ENCODE data around the gene RPL19. TPM values are rescaled to one million over a fixed set of nuclear protein-coding genes. Genes with fewer than 3 reads are reported as not detected.
A peak's percentile ranks its signal among the peaks of the same experiment; 100 is the strongest.

RPL19 gene
- total and polyA plus RNA-seq, 3 donors from 2014 or later = 954 to 1,741 (median 1,719) TPM

DNA sequence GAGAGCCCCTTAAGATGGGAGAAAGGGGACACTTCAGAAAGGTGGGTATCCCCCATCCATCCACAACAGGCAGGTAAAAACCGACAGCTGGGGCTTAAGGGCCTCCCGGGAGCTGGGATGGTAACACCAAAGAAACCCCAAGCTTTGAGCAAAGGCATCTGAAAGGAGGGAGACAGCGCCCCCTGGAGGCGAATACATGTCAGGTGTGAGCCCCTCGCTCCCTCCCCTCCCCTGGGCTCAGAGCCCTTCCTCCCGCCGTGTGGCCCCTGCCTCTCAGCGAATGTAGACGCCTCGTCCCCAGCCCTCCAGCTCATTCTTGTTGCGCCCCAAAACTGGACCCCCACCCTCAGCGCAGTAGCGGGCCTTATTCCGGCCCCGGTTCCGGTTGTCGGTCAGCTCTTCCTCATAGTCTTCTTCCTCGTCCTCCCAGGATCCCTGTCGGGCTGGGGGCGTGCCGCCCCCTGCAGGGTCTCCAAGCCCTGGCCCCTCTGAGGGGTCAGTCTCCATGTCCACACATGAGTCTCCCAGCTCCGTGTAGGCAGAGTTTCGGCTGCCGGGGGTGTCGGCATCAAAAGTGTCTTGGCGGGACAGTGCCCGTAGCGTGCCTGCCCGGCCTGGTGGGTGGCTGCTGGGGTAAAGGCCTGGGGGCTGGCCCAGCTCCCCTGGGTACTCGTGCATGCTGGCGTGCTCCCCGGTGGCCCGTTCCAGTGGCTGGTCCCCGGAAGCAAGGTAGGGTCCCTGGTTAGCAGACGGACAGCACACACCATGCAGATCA is 25.0 kb upstream of the RPL19 start:
- peak; percentile 77 to 93 (median 77) for TF ChIP-seq CTCF (IDR thresholded peaks at IDR 0.05)
- no peak for TF ChIP-seq POLR2A (IDR thresholded peaks at IDR 0.05)
- Histone ChIP-seq H3K4me3 (peak overlapping the region; percentile 26 to 41), H3K4me1 (no peaks in the 10 kb centered on the region), H3K9me3 (no peaks in the 10 kb centered on the region), H3K27ac (no peak overlapping the region), H3K36me3 (ENCODE audit: low read depth, missing control alignments) (no peaks in the 10 kb centered on the region), H3K27me3 (no peaks in the 10 kb centered on the region)
- intact Hi-C loops (cut with DNase I; ENCODE audit: low total_unique reads) = no loop called here
- 40 to 50% methylated on average over 30 to 32 of the region's 35 CpGs for WGBS, 2 donors
- DNase-seq = peak; percentile 88

DNA sequence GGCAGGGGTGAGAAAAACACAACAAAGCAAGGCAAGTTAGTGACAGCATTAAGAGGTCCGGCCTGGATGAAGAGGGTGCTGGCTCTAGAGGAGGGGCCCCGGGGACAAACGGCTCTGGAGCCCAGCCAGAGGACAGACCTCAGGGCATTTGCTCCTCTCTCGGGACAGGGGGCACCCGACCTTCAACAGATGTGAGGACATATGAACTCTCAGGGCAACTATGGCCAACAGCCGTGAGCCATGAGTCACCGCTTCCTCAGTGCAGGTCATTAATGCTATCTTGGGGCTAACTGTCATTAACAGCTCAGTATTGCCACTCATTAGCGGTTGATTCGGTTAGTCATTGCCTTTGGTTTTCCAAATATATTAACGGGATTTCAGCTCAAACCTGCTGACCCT is 24.4 kb upstream of the RPL19 start:
- intact Hi-C loops (cut with DNase I; ENCODE audit: low total_unique reads) = no loop called here
- Histone ChIP-seq H3K9me3 (no peaks in the 10 kb centered on the region), H3K36me3 (ENCODE audit: low read depth, missing control alignments) (no peaks in the 10 kb centered on the region), H3K27me3 (no peaks in the 10 kb centered on the region), H3K4me3 (peak overlapping the region in 1 of 2 donors; percentile 41), H3K27ac (no peak overlapping the region), H3K4me1 (no peaks in the 10 kb centered on the region)
- no peak for DNase-seq
- no peak for TF ChIP-seq CTCF (IDR thresholded peaks at IDR 0.05)
- TF ChIP-seq POLR2A (IDR thresholded peaks at IDR 0.05) = no peak
- WGBS, 2 donors = 57 to 65% methylated on average over 10 of the region's 10 CpGs

- 48 to 62% methylated on average over 3 to 11 of the region's 12 CpGs for WGBS, 2 donors
- TF ChIP-seq CTCF (IDR thresholded peaks at IDR 0.05) = no peak
- TF ChIP-seq POLR2A (IDR thresholded peaks at IDR 0.05) = no peak
- DNase-seq = peak; percentile 60
- Histone ChIP-seq H3K4me1 (no peaks in the 10 kb centered on the region), H3K27me3 (no peaks in the 10 kb centered on the region), H3K36me3 (ENCODE audit: low read depth, missing control alignments) (no peaks in the 10 kb centered on the region), H3K27ac (no peak overlapping the region), H3K9me3 (no peaks in the 10 kb centered on the region), H3K4me3 (no peak overlapping the region)
- intact Hi-C loops (cut with DNase I; ENCODE audit: low total_unique reads) = no loop called here
Observed at GRCh38 chr17:39177256-39177655, 22.8 kb upstream of the RPL19 start.

- H3K4me1 ChIP-seq = no peaks in the 10 kb centered on the region
- TF ChIP-seq CTCF (IDR thresholded peaks at IDR 0.05) (no peak), POLR2A (IDR thresholded peaks at IDR 0.05) (no peak)
Observed at GRCh38 chr17:39178536-39178935, 21.5 kb upstream of the RPL19 start.

DNA sequence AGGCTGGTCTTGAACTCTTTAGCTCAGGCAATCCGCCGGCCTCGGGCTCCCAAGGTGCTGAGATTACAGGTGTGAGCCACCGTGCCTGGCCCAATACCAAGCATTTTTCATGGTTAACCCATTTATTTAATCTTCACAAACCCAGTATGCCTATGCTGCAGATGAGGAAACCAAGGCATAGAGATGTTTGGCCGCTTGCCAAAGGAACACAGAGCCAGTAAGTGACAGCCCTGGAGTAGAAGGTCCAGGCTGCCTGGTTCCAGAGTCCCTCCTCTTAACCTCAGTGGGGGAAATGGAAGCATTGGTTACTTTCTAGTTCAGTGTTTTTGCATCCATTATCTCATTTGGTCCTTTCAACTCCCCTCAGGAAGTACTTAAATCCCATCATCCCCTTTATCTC is 18.8 kb upstream of the RPL19 start:
- Histone ChIP-seq H3K4me1 (no peaks in the 10 kb centered on the region), H3K4me3 (no peak overlapping the region), H3K9me3 (no peaks in the 10 kb centered on the region), H3K36me3 (ENCODE audit: low read depth, missing control alignments) (no peaks in the 10 kb centered on the region), H3K27me3 (no peaks in the 10 kb centered on the region), H3K27ac (no peak overlapping the region)
- TF ChIP-seq POLR2A (IDR thresholded peaks at IDR 0.05) (no peak), CTCF (IDR thresholded peaks at IDR 0.05) (no peak)
- intact Hi-C loops (cut with DNase I; ENCODE audit: low total_unique reads) = no loop called here
- no peak for DNase-seq
- 71 to 92% methylated on average over 1 to 5 of the region's 5 CpGs for WGBS, 2 donors

More at GRCh38 chr17:39178536-39178935, 21.5 kb upstream of the RPL19 start:
- intact Hi-C loops (cut with DNase I; ENCODE audit: low total_unique reads) = no loop called here
- DNase-seq = no peak
- WGBS, 2 donors = 86 to 87% methylated on average over 4 of the region's 4 CpGs
- no peaks in the 10 kb centered on the region for H3K27me3 ChIP-seq
- H3K4me3 ChIP-seq = no peak overlapping the region
- H3K36me3 ChIP-seq (ENCODE audit: low read depth, missing control alignments) = no peaks in the 10 kb centered on the region
- no peaks in the 10 kb centered on the region for H3K9me3 ChIP-seq
- H3K27ac ChIP-seq = no peak overlapping the region

All from testis (tissue), 3 donors.